Epithelial cell of proximal tubule (primary cell): ENCODE measurements around the gene MAD1L1. TPM values are rescaled to one million over a fixed set of nuclear protein-coding genes. Genes with fewer than 3 reads are reported as not detected.

Source experiments
- DNase-seq: peaks from one replicate; pipeline ENCODE4 v3.0.0-alpha.2; 2011; ENCODE audit warnings: low read depth
- H3K4me3 ChIP-seq: 2 replicates; pipeline ENCODE4 v1.5.1; 2011; ENCODE audit warnings: low read depth, mild to moderate bottlenecking, low read length
- CTCF ChIP-seq: conservative IDR thresholded peaks from 2 replicates; pipeline ENCODE4 v1.5.1; 2012; ENCODE audit warnings: low read depth, mild to moderate bottlenecking, low read length
- total RNA-seq: library from RNA; depleted of rRNA; stranded (reverse); fragments of >200 nt; gene quantifications from 2 replicates; pipeline ENCODE4 v1.2.3, GENCODE V29; 2015

MAD1L1 gene
- total RNA-seq, 1 donor from 2014 or later: 83.4 TPM

DNA sequence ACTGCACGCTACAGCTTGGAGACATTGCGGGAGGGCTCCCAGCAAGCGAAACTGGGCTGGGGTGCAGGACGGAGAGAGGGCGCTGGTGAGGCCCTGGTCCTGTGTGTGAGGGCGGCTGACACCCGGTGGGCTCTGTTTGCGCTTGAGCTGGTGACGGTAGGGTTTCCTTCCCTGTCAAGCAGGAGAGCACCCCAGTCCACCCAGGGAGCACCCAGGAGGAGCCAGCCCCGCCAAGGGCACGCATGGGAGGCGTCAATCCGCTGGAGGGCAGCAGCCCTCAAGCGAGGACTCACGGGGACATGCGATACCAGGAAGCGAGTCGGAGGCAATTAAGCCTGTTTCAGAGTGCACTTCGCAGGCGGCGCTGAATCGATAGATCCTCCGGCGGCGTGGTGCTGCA, 109.4 kb downstream of the MAD1L1 start:
- DNase-seq: no peak
- no peak overlapping the region for H3K4me3 ChIP-seq
- no peak for TF ChIP-seq CTCF

DNA sequence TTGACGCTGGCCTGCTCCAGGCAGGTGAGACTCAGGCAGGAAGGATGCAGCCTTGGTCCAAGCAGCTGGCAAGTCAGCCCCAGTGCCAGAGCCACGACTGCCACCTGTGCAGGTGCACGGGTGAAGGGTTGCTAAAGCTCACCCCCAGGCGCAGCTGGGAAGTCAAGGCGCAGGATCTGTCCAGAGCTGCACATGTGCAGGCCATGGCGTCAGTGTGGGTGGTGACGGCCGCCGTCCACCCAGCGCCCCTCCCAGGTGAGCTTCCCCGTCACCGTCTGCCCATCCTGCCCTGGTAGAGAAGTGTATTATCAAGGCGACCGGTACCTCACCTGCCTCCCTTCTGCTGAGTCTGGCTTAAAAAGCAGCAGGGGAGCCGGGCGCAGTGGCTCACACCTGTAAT, 110.1 kb downstream of the MAD1L1 start:
- DNase-seq: no peak
- TF ChIP-seq CTCF: no peak
- no peak overlapping the region for H3K4me3 ChIP-seq

DNA sequence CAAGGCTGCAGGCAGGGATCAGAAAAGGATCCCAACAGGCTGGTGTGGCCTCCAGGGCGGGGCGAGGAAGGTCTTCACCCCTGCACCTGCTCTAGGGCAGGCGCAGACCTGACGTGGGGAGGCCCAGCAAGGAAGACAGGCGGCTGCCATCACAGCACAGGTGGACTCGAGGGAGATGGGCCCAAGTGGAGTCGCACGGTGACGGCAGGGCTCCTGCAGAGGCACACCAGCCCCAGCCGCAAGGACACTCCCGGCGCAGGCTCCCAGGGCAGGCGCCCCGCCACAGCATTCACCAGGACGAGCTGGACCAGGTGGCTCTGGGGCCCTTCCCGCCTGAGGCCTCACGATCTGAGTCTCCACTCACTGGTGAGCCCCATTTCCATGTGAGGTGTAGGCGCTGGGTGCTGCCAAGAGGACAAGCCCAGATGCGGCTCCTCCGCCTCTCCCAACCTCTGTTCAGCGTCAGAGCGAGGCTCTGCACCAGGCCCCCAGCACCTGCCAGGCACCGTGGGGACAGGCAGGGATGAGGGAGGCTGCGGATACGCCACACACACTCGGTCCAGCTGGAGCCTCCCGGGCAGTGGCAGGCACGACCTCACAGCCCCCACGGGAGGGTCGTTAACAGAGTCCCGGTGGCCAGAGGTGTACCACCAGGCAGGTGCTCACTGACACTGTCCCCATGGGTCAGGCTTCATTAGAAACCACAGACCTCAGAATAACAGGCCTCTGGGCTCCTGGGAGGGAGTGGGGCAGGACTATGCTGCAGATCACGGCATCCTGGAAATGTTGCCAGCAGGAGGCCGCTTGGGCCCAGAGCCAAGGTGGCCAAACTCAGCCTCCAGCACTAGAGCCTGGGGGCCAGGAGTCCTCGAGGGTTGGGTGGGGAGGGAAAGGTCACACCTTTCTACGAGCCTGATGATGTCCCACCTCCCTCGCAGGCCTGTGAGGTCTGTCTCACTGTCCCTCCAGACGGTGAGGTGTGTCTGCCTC, 111.6 kb downstream of the MAD1L1 start:
- no peak for DNase-seq
- H3K4me3 ChIP-seq: no peak overlapping the region
- TF ChIP-seq CTCF: no peak

GRCh38 chr7:2120251-2120660, 112.5 kb downstream of the MAD1L1 start:
- no peak for DNase-seq
- TF ChIP-seq CTCF: no peak
- no peak overlapping the region for H3K4me3 ChIP-seq

- DNase-seq: no peak
- no peak overlapping the region for H3K4me3 ChIP-seq
- TF ChIP-seq CTCF: no peak
These were observed 114.0 kb downstream of the MAD1L1 start for GRCh38 chr7:2118630-2119190.

- DNase-seq: no peak
- H3K4me3 ChIP-seq: no peak overlapping the region
- TF ChIP-seq CTCF: no peak
These were observed 114.7 kb downstream of the MAD1L1 start for GRCh38 chr7:2118056-2118455.
